ENCODE results near the gene EP400.

Gene EP400

GRCh38 chr12:132026796-132027500 lies 77.2 kb downstream of the EP400 start:
- ChIA-PET CTCF (interaction anchor here (1.5 kb wide), 1 partner anchor 9 kb away, joined by 4 read pairs; no protein-coding TSS in a partner anchor), POLR2A (no interaction called here)
- Histone ChIP-seq H3K27ac (ENCODE audit: insufficient read depth in 1 of 2, low read depth in 1 of 2, low read length in 2 of 2, poor library complexity in 1 of 2, severe bottlenecking in 2 of 2) (no peak overlapping the region), H3K36me3 (ENCODE audit: control insufficient read depth in 4 of 4, insufficient read depth in 4 of 4, low read length in 3 of 4) (peaks cover 32 to 91% (median 69%) of the 10 kb centered on the region in 4 experiments), H3K4me1 (ENCODE audit: control extremely low read depth in 1 of 4, control insufficient read depth in 4 of 4, insufficient read depth in 4 of 4, low read length in 3 of 4) (no peaks in the 10 kb centered on the region), H3K27me3 (replicated peaks in 2 of 5; ENCODE audit: control insufficient read depth in 4 of 5, insufficient read depth in 5 of 5, low read length in 4 of 5) (no peaks in the 10 kb centered on the region), H3K4me3 (ENCODE audit: control insufficient read depth in 1 of 7, extremely low read depth in 1 of 7, insufficient read depth in 4 of 7, low read depth in 2 of 7, low read length in 6 of 7) (no peak overlapping the region), H3K9me3 (ENCODE audit: control extremely low read depth in 1 of 5, control insufficient read depth in 4 of 5, insufficient read depth in 2 of 5, low read depth in 1 of 5, low read length in 4 of 5) (no peaks in the 10 kb centered on the region)
- WGBS (ENCODE audit: insufficient coverage) = 97% methylated on average over 13 of the region's 18 CpGs
- DNase-seq = no peak

GRCh38 chr12:132027636-132028035 lies 77.9 kb downstream of the EP400 start:
- Histone ChIP-seq H3K27ac (ENCODE audit: insufficient read depth in 1 of 2, low read depth in 1 of 2, low read length in 2 of 2, poor library complexity in 1 of 2, severe bottlenecking in 2 of 2) (no peak overlapping the region), H3K36me3 (ENCODE audit: control insufficient read depth in 4 of 4, insufficient read depth in 4 of 4, low read length in 3 of 4) (peaks cover 29 to 91% (median 72%) of the 10 kb centered on the region in 4 experiments), H3K4me3 (ENCODE audit: control insufficient read depth in 1 of 7, extremely low read depth in 1 of 7, insufficient read depth in 4 of 7, low read depth in 2 of 7, low read length in 6 of 7) (no peak overlapping the region), H3K27me3 (replicated peaks in 2 of 5; ENCODE audit: control insufficient read depth in 4 of 5, insufficient read depth in 5 of 5, low read length in 4 of 5) (no peaks in the 10 kb centered on the region), H3K9me3 (ENCODE audit: control extremely low read depth in 1 of 5, control insufficient read depth in 4 of 5, insufficient read depth in 2 of 5, low read depth in 1 of 5, low read length in 4 of 5) (no peaks in the 10 kb centered on the region), H3K4me1 (ENCODE audit: control extremely low read depth in 1 of 4, control insufficient read depth in 4 of 4, insufficient read depth in 4 of 4, low read length in 3 of 4) (no peaks in the 10 kb centered on the region)
- POLR2A ChIA-PET = no interaction called here
- CTCF ChIA-PET = interaction anchor here (0.9 to 1.5 kb wide), 2 partner anchors 10 to 12 kb away, joined by 4 read pairs; no protein-coding TSS in a partner anchor
- DNase-seq = no peak
- 100% methylated on average over 1 of the region's 6 CpGs for WGBS (ENCODE audit: insufficient coverage)

GRCh38 chr12:132028111-132028510 lies 78.4 kb downstream of the EP400 start:
- Histone ChIP-seq H3K27me3 (replicated peaks in 2 of 5; ENCODE audit: control insufficient read depth in 4 of 5, insufficient read depth in 5 of 5, low read length in 4 of 5) (no peaks in the 10 kb centered on the region), H3K27ac (ENCODE audit: insufficient read depth in 1 of 2, low read depth in 1 of 2, low read length in 2 of 2, poor library complexity in 1 of 2, severe bottlenecking in 2 of 2) (no peak overlapping the region), H3K4me1 (ENCODE audit: control extremely low read depth in 1 of 4, control insufficient read depth in 4 of 4, insufficient read depth in 4 of 4, low read length in 3 of 4) (no peaks in the 10 kb centered on the region), H3K4me3 (ENCODE audit: control insufficient read depth in 1 of 7, extremely low read depth in 1 of 7, insufficient read depth in 4 of 7, low read depth in 2 of 7, low read length in 6 of 7) (no peak overlapping the region), H3K36me3 (ENCODE audit: control insufficient read depth in 4 of 4, insufficient read depth in 4 of 4, low read length in 3 of 4) (peaks cover 29 to 95% (median 72%) of the 10 kb centered on the region in 4 experiments), H3K9me3 (ENCODE audit: control extremely low read depth in 1 of 5, control insufficient read depth in 4 of 5, insufficient read depth in 2 of 5, low read depth in 1 of 5, low read length in 4 of 5) (no peaks in the 10 kb centered on the region)
- WGBS (ENCODE audit: insufficient coverage) = 98% methylated on average over 15 of the region's 15 CpGs
- CTCF ChIA-PET = interaction anchor here (0.9 kb wide), 1 partner anchor 12 kb away, joined by 4 read pairs; no protein-coding TSS in a partner anchor
- DNase-seq = no peak
- POLR2A ChIA-PET = no interaction called here

GRCh38 chr12:132029503-132030300 lies 80.0 kb downstream of the EP400 start:
- Histone ChIP-seq H3K36me3 (ENCODE audit: control insufficient read depth in 4 of 4, insufficient read depth in 4 of 4, low read length in 3 of 4) (peaks cover 23 to 96% (median 77%) of the 10 kb centered on the region in 4 experiments), H3K9me3 (ENCODE audit: control extremely low read depth in 1 of 5, control insufficient read depth in 4 of 5, insufficient read depth in 2 of 5, low read depth in 1 of 5, low read length in 4 of 5) (no peaks in the 10 kb centered on the region), H3K27ac (ENCODE audit: insufficient read depth in 1 of 2, low read depth in 1 of 2, low read length in 2 of 2, poor library complexity in 1 of 2, severe bottlenecking in 2 of 2) (no peak overlapping the region), H3K27me3 (replicated peaks in 2 of 5; ENCODE audit: control insufficient read depth in 4 of 5, insufficient read depth in 5 of 5, low read length in 4 of 5) (no peaks in the 10 kb centered on the region), H3K4me3 (ENCODE audit: control insufficient read depth in 1 of 7, extremely low read depth in 1 of 7, insufficient read depth in 4 of 7, low read depth in 2 of 7, low read length in 6 of 7) (no peak overlapping the region), H3K4me1 (ENCODE audit: control extremely low read depth in 1 of 4, control insufficient read depth in 4 of 4, insufficient read depth in 4 of 4, low read length in 3 of 4) (no peaks in the 10 kb centered on the region)
- ChIA-PET CTCF (no interaction called here), POLR2A (no interaction called here)
- DNase-seq = no peak
- 96% methylated on average over 25 of the region's 26 CpGs for WGBS (ENCODE audit: insufficient coverage)

GRCh38 chr12:132030367-132031038 lies 80.8 kb downstream of the EP400 start:
- ChIA-PET CTCF (no interaction called here), POLR2A (no interaction called here)
- no peak overlapping the region for H3K27ac ChIP-seq (ENCODE audit: insufficient read depth in 1 of 2, low read depth in 1 of 2, low read length in 2 of 2, poor library complexity in 1 of 2, severe bottlenecking in 2 of 2)
- no peak overlapping the region for H3K4me3 ChIP-seq (ENCODE audit: control insufficient read depth in 1 of 7, extremely low read depth in 1 of 7, insufficient read depth in 4 of 7, low read depth in 2 of 7, low read length in 6 of 7)
- H3K4me1 ChIP-seq (ENCODE audit: control extremely low read depth in 1 of 4, control insufficient read depth in 4 of 4, insufficient read depth in 4 of 4, low read length in 3 of 4) = no peaks in the 10 kb centered on the region
- peaks cover 22 to 96% (median 76%) of the 10 kb centered on the region in 4 experiments for H3K36me3 ChIP-seq (ENCODE audit: control insufficient read depth in 4 of 4, insufficient read depth in 4 of 4, low read length in 3 of 4)
- WGBS (ENCODE audit: insufficient coverage) = 97% methylated on average over 8 of the region's 11 CpGs
- H3K9me3 ChIP-seq (ENCODE audit: control extremely low read depth in 1 of 5, control insufficient read depth in 4 of 5, insufficient read depth in 2 of 5, low read depth in 1 of 5, low read length in 4 of 5) = no peaks in the 10 kb centered on the region
- no peak for DNase-seq
- H3K27me3 ChIP-seq (replicated peaks in 2 of 5; ENCODE audit: control insufficient read depth in 4 of 5, insufficient read depth in 5 of 5, low read length in 4 of 5) = no peaks in the 10 kb centered on the region

- Histone ChIP-seq H3K4me1 (ENCODE audit: control extremely low read depth in 1 of 4, control insufficient read depth in 4 of 4, insufficient read depth in 4 of 4, low read length in 3 of 4) (no peaks in the 10 kb centered on the region), H3K9me3 (ENCODE audit: control extremely low read depth in 1 of 5, control insufficient read depth in 4 of 5, insufficient read depth in 2 of 5, low read depth in 1 of 5, low read length in 4 of 5) (no peaks in the 10 kb centered on the region), H3K36me3 (ENCODE audit: control insufficient read depth in 4 of 4, insufficient read depth in 4 of 4, low read length in 3 of 4) (peaks cover 26 to 95% (median 81%) of the 10 kb centered on the region in 4 experiments), H3K27me3 (replicated peaks in 2 of 5; ENCODE audit: control insufficient read depth in 4 of 5, insufficient read depth in 5 of 5, low read length in 4 of 5) (no peaks in the 10 kb centered on the region), H3K27ac (ENCODE audit: insufficient read depth in 1 of 2, low read depth in 1 of 2, low read length in 2 of 2, poor library complexity in 1 of 2, severe bottlenecking in 2 of 2) (no peak overlapping the region), H3K4me3 (ENCODE audit: control insufficient read depth in 1 of 7, extremely low read depth in 1 of 7, insufficient read depth in 4 of 7, low read depth in 2 of 7, low read length in 6 of 7) (no peak overlapping the region)
- DNase-seq = no peak
- POLR2A ChIA-PET = no interaction called here
- 94% methylated on average over 2 of the region's 5 CpGs for WGBS (ENCODE audit: insufficient coverage)
- CTCF ChIA-PET = no interaction called here
These were observed 83.9 kb downstream of the EP400 start for GRCh38 chr12:132033627-132034026.

Data from common myeloid progenitor, CD34-positive (primary cell).